ENCODE results near the gene MSX1. TPM values are rescaled to one million over a fixed set of nuclear protein-coding genes. Genes with fewer than 3 reads are reported as not detected.

Gene MSX1
- total RNA-seq, 1 experiment from 2014 or later, result not detected

DNA sequence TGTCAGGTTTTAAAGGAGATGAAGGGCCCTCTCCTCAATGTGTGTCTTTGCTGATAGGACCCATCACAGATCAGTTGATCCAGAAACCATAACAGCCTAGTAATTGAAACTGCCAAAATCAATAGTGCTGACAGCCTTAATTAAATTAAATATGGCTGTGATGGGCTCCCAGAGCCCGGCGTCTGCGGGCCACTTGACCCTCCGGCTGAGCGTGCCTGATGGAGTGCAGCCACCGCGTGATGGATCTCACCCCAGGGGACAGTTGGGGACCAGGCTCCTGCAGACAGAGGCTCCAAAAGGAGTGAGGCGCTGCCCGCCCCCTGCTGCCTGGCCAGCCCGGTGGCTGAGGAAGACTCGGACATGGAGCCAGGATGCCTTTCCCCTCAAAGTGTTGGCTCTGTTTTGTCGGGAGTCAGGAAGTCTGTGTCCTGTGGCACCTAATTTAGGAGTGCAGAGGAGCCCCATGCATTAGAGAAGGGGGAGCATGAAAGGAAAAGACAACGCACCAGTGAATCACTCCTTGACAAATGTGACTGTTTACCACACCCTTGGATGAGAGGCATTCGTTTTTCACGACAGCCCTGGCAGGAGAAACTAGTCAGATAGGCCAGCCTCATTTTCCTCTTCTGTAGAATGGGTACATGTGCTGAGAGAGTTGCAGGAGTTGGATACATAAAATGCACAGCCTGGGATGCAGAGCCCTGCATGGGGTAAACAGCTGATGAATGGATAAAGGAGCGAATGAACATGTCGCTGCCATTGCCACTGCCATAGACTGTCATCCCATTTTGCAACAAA lies 40.9 kb upstream of the MSX1 start:
- no peak overlapping the region for H3T11ph ChIP-seq (ENCODE audit: low read length)
- H4K8ac ChIP-seq (replicated peaks; ENCODE audit: insufficient read length, low read depth, low read length), result no peak overlapping the region
- WGBS (ENCODE audit: extremely low coverage, insufficient read length, low lambda C conversion rate), result no CpG with 5 or more reads among the region's 17 CpGs
- no peak overlapping the region for H3K4me2 ChIP-seq (ENCODE audit: insufficient read depth, insufficient read length, low read length)
- H3K4me1 Mint-ChIP-seq, result peaks cover 0 to 2% of the 10 kb centered on the region in 2 experiments; a peak in 1 of 4 replicates
- no peaks in the 10 kb centered on the region for H3K79me2 ChIP-seq (ENCODE audit: insufficient read depth, low read length)
- H3K27me3 Mint-ChIP-seq (ENCODE audit: low read depth), result peaks cover 65% of the 10 kb centered on the region
- no peaks in the 10 kb centered on the region for H3K9me3 ChIP-seq (ENCODE audit: control insufficient read depth, low read depth, low read length)
- H3K18ac ChIP-seq (ENCODE audit: insufficient read length, low read depth, low read length), result no peak overlapping the region
- H2BK120ac ChIP-seq (ENCODE audit: low read depth, low read length, poor library complexity, severe bottlenecking), result no peak overlapping the region
- H3K9me3 Mint-ChIP-seq, result peaks cover 12 to 13% of the 10 kb centered on the region in 2 experiments; a peak in 4 of 5 replicates
- H3K27ac Mint-ChIP-seq, result no peak overlapping the region
- no peaks in the 10 kb centered on the region for H3K4me1 ChIP-seq (ENCODE audit: insufficient read depth, low read length)
- H3K36me3 Mint-ChIP-seq (ENCODE audit: insufficient read depth in 1 of 3, low read depth in 3 of 3), result peaks cover 4 to 12% (median 5%) of the 10 kb centered on the region in 3 experiments; a peak in 6 of 7 replicates
- DNase-seq, result no peak
- no peak overlapping the region for H2BK12ac ChIP-seq (ENCODE audit: insufficient read length, low read depth, low read length)
- H3K56ac ChIP-seq (ENCODE audit: insufficient read length, low read depth, low read length), result no peak overlapping the region
- H4K20me1 ChIP-seq (ENCODE audit: control insufficient read depth, insufficient read depth, insufficient read length), result no peaks in the 10 kb centered on the region
- H3K23me2 ChIP-seq (ENCODE audit: insufficient read length, low read depth, low read length, poor library complexity, severe bottlenecking), result no peaks in the 10 kb centered on the region
- H2AK5ac ChIP-seq (ENCODE audit: insufficient read length, low read length), result no peak overlapping the region
- no peak overlapping the region for H4K91ac ChIP-seq (ENCODE audit: insufficient read length, low read depth, low read length)
- no peak overlapping the region for H4K5ac ChIP-seq (ENCODE audit: insufficient read length, low read depth, low read length)
- H3K27ac ChIP-seq (ENCODE audit: insufficient read length, low read depth, low read length), result no peak overlapping the region
- H3K9ac ChIP-seq (ENCODE audit: extremely low read depth, insufficient read length, low read length), result no peak overlapping the region
- TF ChIP-seq, protein P1, sequence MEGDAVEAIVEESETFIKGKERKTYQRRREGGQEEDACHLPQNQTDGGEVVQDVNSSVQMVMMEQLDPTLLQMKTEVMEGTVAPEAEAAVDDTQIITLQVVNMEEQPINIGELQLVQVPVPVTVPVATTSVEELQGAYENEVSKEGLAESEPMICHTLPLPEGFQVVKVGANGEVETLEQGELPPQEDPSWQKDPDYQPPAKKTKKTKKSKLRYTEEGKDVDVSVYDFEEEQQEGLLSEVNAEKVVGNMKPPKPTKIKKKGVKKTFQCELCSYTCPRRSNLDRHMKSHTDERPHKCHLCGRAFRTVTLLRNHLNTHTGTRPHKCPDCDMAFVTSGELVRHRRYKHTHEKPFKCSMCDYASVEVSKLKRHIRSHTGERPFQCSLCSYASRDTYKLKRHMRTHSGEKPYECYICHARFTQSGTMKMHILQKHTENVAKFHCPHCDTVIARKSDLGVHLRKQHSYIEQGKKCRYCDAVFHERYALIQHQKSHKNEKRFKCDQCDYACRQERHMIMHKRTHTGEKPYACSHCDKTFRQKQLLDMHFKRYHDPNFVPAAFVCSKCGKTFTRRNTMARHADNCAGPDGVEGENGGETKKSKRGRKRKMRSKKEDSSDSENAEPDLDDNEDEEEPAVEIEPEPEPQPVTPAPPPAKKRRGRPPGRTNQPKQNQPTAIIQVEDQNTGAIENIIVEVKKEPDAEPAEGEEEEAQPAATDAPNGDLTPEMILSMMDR (conservative IDR thresholded peaks at IDR 0.05), result no peak
- no peak overlapping the region for H3K23ac ChIP-seq (ENCODE audit: insufficient read length, low read depth, low read length)
- no peaks in the 10 kb centered on the region for H3K79me1 ChIP-seq (ENCODE audit: insufficient read depth, low read depth, low read length, poor library complexity, severe bottlenecking)
- H3K27me3 ChIP-seq (ENCODE audit: insufficient read depth, low read length), result 0 out of 2 replicates have a peak, but pooled peaks cover 3% of the 10 kb centered on the region
- no peak overlapping the region for H2BK5ac ChIP-seq (ENCODE audit: insufficient read length, low read length)
- no peak overlapping the region for H2BK15ac ChIP-seq (ENCODE audit: low read depth, low read length)
- no peak overlapping the region for H2BK20ac ChIP-seq (ENCODE audit: low read depth, low read length, poor library complexity, severe bottlenecking)
- no peak overlapping the region for H3K4ac ChIP-seq (ENCODE audit: low read depth, low read length)
- H3K14ac ChIP-seq (ENCODE audit: insufficient read depth, low read length), result no peak overlapping the region
- no peak overlapping the region for H3K4me3 Mint-ChIP-seq
- H2AFZ ChIP-seq (ENCODE audit: low read length), result no peak overlapping the region

Data from H9 (cell line).